Measurements from ENCODE around the gene SENP5.
"Not testable (repeated sequence)": the region's sequence is repeated elsewhere in the genome, so short reads cannot be mapped to it uniquely, and the experiment has no call there.

SENP5 gene, protein sequence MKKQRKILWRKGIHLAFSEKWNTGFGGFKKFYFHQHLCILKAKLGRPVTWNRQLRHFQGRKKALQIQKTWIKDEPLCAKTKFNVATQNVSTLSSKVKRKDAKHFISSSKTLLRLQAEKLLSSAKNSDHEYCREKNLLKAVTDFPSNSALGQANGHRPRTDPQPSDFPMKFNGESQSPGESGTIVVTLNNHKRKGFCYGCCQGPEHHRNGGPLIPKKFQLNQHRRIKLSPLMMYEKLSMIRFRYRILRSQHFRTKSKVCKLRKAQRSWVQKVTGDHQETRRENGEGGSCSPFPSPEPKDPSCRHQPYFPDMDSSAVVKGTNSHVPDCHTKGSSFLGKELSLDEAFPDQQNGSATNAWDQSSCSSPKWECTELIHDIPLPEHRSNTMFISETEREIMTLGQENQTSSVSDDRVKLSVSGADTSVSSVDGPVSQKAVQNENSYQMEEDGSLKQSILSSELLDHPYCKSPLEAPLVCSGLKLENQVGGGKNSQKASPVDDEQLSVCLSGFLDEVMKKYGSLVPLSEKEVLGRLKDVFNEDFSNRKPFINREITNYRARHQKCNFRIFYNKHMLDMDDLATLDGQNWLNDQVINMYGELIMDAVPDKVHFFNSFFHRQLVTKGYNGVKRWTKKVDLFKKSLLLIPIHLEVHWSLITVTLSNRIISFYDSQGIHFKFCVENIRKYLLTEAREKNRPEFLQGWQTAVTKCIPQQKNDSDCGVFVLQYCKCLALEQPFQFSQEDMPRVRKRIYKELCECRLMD

DNA sequence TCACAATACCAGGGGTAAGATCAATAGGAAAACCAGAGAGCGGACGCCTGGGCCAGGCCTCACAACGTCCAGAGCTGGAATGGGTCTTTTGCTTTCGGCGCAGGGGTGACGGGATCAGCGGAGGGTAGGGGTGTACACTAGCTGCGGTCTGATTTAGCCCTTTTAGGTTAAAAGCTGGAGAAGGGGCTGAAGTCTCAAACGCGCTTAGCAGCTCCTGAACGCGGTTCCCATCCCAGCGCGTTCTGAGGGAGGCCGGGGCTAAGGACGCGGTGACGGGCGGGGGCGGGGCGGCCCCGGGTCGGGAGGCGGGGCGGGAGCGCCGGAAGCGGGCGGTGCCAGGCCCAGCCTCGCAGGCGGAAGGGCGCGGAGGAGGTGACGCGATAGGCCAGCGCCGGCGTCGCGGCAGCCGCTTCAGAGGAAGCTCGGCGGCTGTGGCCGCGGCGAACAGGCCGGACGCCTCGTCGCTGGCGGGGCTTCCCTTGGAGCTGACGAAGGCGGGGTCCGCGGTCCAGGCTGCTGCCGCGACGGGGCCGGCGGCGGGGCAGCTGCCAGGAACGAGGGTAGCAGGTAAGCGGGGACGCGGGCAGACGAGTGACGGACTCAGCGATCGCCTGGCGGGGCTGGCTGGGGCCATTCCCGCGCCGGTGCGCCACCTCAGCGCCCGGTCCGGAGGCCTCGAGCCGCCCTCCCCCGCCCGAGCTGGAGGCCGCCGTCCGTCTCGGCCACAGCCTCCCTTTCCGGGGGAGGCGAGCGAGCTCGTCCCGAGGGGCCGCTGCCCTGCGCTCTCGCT, at the start of gene SENP5:
TSS of gene SENP5 (plus strand) at position 414 of the 790 bp plus-strand sequence. CDS start 17,262 bp downstream, outside the sequence.
- Histone ChIP-seq H3K27ac (ENCODE audit: low read length) (no peak within 1 kb of the TSS), H3K27me3 (ENCODE audit: control insufficient read depth, insufficient read depth, low read length) (no peaks in the 10 kb centered on the region), H3K9me3 (ENCODE audit: control insufficient read depth, insufficient read depth, low read length) (no peaks in the 10 kb centered on the region), H3K36me3 (ENCODE audit: control insufficient read depth, insufficient read depth, low read length) (no peaks in the 10 kb centered on the region), H3K4me3 (ENCODE audit: low read length) (peak within 1 kb of the TSS; percentile 98), H3K4me1 (ENCODE audit: control insufficient read depth, insufficient read depth, low read length) (no peaks in the 10 kb centered on the region)
- no CpG with 5 or more reads among the region's 93 CpGs for WGBS (ENCODE audit: insufficient coverage, insufficient read length)
- DNase-seq (ENCODE audit: low read depth, low spot score) = peak; percentile 52

DNA sequence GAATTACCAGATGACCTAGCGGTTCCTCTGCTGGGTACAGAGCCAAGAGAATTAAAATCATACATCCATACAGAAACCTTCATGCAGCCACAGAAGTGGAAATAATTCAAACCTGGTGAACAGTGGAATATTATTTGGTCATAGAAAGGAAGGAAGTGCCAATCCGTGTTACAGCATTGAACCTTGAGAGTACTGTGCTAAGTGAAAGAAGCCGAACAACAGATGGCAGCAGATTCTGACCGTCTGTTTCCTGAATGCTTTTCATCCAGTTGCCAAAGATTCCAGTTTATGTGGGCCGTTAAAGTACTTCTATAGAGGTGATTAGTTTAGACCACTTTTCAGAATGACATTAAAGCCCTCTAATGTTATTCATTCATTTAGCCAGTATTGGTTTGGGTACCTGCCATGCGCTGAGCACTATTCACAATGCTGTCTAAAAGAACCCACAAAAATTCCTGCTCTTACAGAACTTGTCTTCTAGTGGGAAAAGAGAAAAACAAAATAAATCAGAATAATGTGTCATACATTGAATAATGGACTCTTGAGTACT, 45.8 kb upstream of the SENP5 start:
- Histone ChIP-seq H3K9me3 (ENCODE audit: control insufficient read depth, insufficient read depth, low read length) (no peaks in the 10 kb centered on the region), H3K4me3 (ENCODE audit: low read length) (no peak overlapping the region), H3K27me3 (ENCODE audit: control insufficient read depth, insufficient read depth, low read length) (no peaks in the 10 kb centered on the region), H3K27ac (ENCODE audit: low read length) (no peak overlapping the region), H3K4me1 (ENCODE audit: control insufficient read depth, insufficient read depth, low read length) (no peaks in the 10 kb centered on the region), H3K36me3 (ENCODE audit: control insufficient read depth, insufficient read depth, low read length) (peaks cover 17% of the 10 kb centered on the region)
- DNase-seq (ENCODE audit: low read depth, low spot score) = no peak
- no CpG with 5 or more reads among the region's 6 CpGs for WGBS (ENCODE audit: insufficient coverage, insufficient read length)

- H3K4me3 ChIP-seq (ENCODE audit: low read length); H3K4me1 ChIP-seq (ENCODE audit: control insufficient read depth, insufficient read depth, low read length); DNase-seq (ENCODE audit: low read depth, low spot score); H3K27me3 ChIP-seq (ENCODE audit: control insufficient read depth, insufficient read depth, low read length); H3K9me3 ChIP-seq (ENCODE audit: control insufficient read depth, insufficient read depth, low read length); H3K36me3 ChIP-seq (ENCODE audit: control insufficient read depth, insufficient read depth, low read length); H3K27ac ChIP-seq (ENCODE audit: low read length): not testable (repeated sequence)
- WGBS (ENCODE audit: insufficient coverage, insufficient read length) = 100% methylated on average over 2 of the region's 3 CpGs
Observed at GRCh38 chr3:196829651-196830050, 38.1 kb upstream of the SENP5 start.

- Histone ChIP-seq H3K9me3 (ENCODE audit: control insufficient read depth, insufficient read depth, low read length) (no peaks in the 10 kb centered on the region), H3K27me3 (ENCODE audit: control insufficient read depth, insufficient read depth, low read length) (no peaks in the 10 kb centered on the region)
- no CpG with 5 or more reads among the region's 8 CpGs for WGBS (ENCODE audit: insufficient coverage, insufficient read length)
Observed at GRCh38 chr3:196835086-196835485, 32.6 kb upstream of the SENP5 start.

DNA sequence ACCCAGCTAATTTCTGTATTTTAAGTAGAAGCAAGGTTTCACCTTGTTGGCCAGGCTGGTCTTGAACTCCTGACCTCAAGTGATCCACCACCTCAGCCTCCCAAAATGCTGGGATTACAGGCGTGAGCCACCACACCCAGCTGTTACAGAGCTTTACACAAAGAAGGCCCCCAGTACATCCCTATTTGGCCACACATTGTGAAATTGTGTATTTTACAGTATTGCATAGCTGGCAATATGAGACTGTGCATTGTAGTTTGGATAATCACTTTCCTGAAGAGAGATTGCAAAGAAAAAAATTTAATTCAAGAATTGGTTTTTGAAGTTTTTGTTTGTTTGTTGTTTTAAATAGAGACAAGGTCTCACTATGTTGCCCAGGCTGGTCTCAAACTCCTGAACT, 31.1 kb upstream of the SENP5 start:
- not testable (repeated sequence) for H3K27ac ChIP-seq (ENCODE audit: low read length); H3K27me3 ChIP-seq (ENCODE audit: control insufficient read depth, insufficient read depth, low read length); DNase-seq (ENCODE audit: low read depth, low spot score); H3K4me1 ChIP-seq (ENCODE audit: control insufficient read depth, insufficient read depth, low read length); H3K4me3 ChIP-seq (ENCODE audit: low read length); H3K9me3 ChIP-seq (ENCODE audit: control insufficient read depth, insufficient read depth, low read length); H3K36me3 ChIP-seq (ENCODE audit: control insufficient read depth, insufficient read depth, low read length)
- WGBS (ENCODE audit: insufficient coverage, insufficient read length) = no CpG with 5 or more reads among the region's 1 CpG

More at GRCh38 chr3:196835086-196835485, 32.6 kb upstream of the SENP5 start:
- Histone ChIP-seq H3K27ac (ENCODE audit: low read length) (no peak overlapping the region), H3K4me1 (ENCODE audit: control insufficient read depth, insufficient read depth, low read length) (no peaks in the 10 kb centered on the region), H3K36me3 (ENCODE audit: control insufficient read depth, insufficient read depth, low read length) (peaks cover 2% of the 10 kb centered on the region; the same call in 1 of the 2 replicates), H3K4me3 (ENCODE audit: low read length) (no peak overlapping the region)
- DNase-seq (ENCODE audit: low read depth, low spot score) = no peak

GRCh38 chr3:196837819-196838420, 29.8 kb upstream of the SENP5 start:
- Histone ChIP-seq H3K9me3 (ENCODE audit: control insufficient read depth, insufficient read depth, low read length) (no peaks in the 10 kb centered on the region), H3K4me3 (ENCODE audit: low read length) (no peak overlapping the region), H3K4me1 (ENCODE audit: control insufficient read depth, insufficient read depth, low read length) (no peaks in the 10 kb centered on the region), H3K27me3 (ENCODE audit: control insufficient read depth, insufficient read depth, low read length) (no peaks in the 10 kb centered on the region), H3K27ac (ENCODE audit: low read length) (no peak overlapping the region), H3K36me3 (ENCODE audit: control insufficient read depth, insufficient read depth, low read length) (no peaks in the 10 kb centered on the region)
- peak; percentile 74 for DNase-seq (ENCODE audit: low read depth, low spot score)
- WGBS (ENCODE audit: insufficient coverage, insufficient read length) = no CpG with 5 or more reads among the region's 3 CpGs

DNA sequence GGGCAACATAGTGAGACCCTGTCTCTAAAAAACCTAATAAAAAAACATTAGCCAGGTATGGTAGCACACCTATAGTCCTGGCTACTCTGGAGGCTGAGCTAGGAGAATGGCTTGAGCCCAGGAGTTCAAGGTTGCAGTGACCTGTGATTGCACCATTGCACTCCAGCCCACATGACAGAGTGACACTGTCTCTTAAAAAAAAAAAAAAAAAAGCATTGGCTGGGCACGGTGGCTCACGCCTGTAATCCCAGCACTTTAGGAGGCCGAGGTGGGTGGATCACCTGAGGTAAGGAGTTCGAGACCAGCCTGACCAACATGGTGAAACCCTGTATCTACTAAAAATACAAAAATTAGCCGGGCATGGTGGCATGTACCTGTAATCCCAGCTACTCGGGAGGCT, 28.4 kb upstream of the SENP5 start:
- H3K4me3 ChIP-seq (ENCODE audit: low read length); H3K27ac ChIP-seq (ENCODE audit: low read length); H3K36me3 ChIP-seq (ENCODE audit: control insufficient read depth, insufficient read depth, low read length); H3K9me3 ChIP-seq (ENCODE audit: control insufficient read depth, insufficient read depth, low read length); H3K4me1 ChIP-seq (ENCODE audit: control insufficient read depth, insufficient read depth, low read length); H3K27me3 ChIP-seq (ENCODE audit: control insufficient read depth, insufficient read depth, low read length); DNase-seq (ENCODE audit: low read depth, low spot score): not testable (repeated sequence)
- WGBS (ENCODE audit: insufficient coverage, insufficient read length) = no CpG with 5 or more reads among the region's 6 CpGs

DNA sequence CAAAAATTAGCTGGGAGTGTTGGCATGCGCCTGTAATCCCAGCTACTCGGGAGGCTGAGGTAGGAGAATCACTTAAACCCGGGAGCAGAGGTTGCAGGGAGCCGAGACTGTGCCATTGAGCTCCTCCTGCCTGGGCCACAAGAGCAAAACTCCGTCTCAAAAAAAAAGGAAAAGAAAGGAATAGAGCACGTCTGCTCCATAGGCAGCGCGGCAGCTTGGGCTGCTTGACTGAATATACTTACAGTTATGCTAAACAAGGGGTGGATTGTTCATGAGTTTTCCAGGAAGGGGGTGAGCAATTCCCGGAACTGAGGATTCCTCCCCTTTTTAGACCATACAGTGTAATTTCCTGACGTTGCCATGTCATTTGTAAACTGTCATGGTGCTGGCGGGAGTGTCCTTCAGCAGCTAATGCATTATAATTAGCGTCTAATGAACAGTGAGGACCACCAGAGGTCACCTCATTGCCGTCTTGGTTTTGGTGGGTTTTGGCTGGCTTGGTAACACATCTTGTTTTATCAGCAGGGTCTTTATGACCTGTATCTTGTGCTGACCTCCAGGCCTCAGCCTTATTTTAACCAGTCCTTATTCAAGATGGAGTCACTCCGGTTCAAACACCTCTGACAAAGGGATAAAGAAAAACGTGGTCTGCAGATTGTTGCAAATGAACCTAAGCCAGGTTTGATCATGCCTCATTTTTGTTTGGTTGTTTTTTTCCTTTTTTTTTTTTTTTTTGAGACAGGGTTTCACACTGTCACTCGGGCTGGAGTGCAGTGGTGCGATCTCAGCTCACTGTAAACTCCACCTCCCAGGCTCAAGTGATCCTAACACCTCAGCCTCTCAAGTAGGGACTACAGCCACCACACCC, 24.9 kb upstream of the SENP5 start:
- no peaks in the 10 kb centered on the region for H3K4me1 ChIP-seq (ENCODE audit: control insufficient read depth, insufficient read depth, low read length)
- no peak overlapping the region for H3K27ac ChIP-seq (ENCODE audit: low read length)
- no CpG with 5 or more reads among the region's 17 CpGs for WGBS (ENCODE audit: insufficient coverage, insufficient read length)
- no peaks in the 10 kb centered on the region for H3K36me3 ChIP-seq (ENCODE audit: control insufficient read depth, insufficient read depth, low read length)
- no peaks in the 10 kb centered on the region; the same call in 1 of the 2 replicates for H3K9me3 ChIP-seq (ENCODE audit: control insufficient read depth, insufficient read depth, low read length)
- H3K4me3 ChIP-seq (ENCODE audit: low read length) = no peak overlapping the region
- DNase-seq (ENCODE audit: low read depth, low spot score) = no peak
- H3K27me3 ChIP-seq (ENCODE audit: control insufficient read depth, insufficient read depth, low read length) = no peaks in the 10 kb centered on the region

DNA sequence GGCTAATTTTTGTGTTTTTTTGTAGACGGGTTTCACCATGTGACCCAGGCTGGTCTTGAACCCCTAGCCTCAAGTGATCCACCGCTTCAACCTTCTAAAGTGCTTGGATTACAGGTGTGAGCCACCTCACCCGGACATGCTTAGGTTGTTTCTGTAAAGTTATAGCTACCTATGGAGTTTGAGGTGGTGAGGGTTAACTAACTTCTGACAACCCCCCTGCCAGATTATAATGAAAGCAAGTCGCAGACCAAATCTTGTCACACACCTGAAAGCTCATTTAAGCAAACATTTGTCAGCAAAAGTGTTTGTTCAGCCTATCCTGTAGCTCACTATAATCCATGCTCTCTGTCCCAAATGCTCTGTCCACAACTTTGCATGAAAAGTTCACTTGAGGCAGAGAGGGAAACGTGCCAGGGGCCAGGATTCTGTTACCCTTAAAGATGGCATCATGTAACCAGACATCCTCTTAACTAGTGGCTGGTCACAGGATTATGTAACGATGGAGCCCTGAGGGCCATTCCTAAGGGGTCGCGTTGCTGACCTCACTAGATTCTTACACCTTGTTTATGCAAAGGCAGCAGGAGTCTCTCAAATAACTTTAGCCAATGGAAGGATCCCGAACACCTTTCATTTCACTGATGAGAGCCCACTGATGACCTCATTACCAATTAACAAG, 24.1 kb upstream of the SENP5 start:
- Histone ChIP-seq H3K4me3 (ENCODE audit: low read length) (no peak overlapping the region), H3K27me3 (ENCODE audit: control insufficient read depth, insufficient read depth, low read length) (no peaks in the 10 kb centered on the region), H3K27ac (ENCODE audit: low read length) (no peak overlapping the region), H3K9me3 (ENCODE audit: control insufficient read depth, insufficient read depth, low read length) (no peaks in the 10 kb centered on the region; the same call in 1 of the 2 replicates), H3K36me3 (ENCODE audit: control insufficient read depth, insufficient read depth, low read length) (no peaks in the 10 kb centered on the region), H3K4me1 (ENCODE audit: control insufficient read depth, insufficient read depth, low read length) (no peaks in the 10 kb centered on the region)
- DNase-seq (ENCODE audit: low read depth, low spot score) = no peak
- WGBS (ENCODE audit: insufficient coverage, insufficient read length) = no CpG with 5 or more reads among the region's 9 CpGs
